Activated naive CD4-positive, alpha-beta T cell treated with anti-CD3 and anti-CD28 coated beads, Interleukin-2, amount 50 U/mL, for 16 hours (primary cell): Measurements from ENCODE around the gene CERS2.
A peak's percentile ranks its signal among the peaks of the same experiment; 100 is the strongest.
"Not testable (repeated sequence)": the region's sequence is repeated elsewhere in the genome, so short reads cannot be mapped to it uniquely, and the experiment has no call there.

ENCODE experiments used
- DNase-seq: peaks from one replicate; pipeline ENCODE4 v3.0.0-alpha.2; 2020

CERS2 gene

DNA sequence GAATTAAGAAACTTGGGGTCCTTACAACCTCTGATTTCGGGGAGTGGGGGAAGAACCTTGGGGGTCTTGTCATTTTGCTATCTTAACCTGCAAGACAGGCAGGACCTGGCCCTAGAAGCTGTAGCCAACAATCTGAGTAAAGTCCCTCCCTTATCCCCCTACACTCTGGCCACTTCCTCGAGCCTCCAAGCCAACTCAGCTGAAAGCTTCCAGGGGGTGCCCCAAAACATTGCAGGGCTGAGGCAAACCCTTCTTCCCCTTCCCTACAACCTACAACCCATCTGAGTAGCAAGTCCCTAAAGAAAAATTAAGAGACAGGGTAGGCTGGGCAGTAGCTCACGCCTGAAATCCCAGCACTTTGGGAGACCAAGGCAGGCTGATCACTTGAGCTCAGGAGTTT lies 5.0 kb downstream of the CERS2 start:
- no peak for DNase-seq

DNA sequence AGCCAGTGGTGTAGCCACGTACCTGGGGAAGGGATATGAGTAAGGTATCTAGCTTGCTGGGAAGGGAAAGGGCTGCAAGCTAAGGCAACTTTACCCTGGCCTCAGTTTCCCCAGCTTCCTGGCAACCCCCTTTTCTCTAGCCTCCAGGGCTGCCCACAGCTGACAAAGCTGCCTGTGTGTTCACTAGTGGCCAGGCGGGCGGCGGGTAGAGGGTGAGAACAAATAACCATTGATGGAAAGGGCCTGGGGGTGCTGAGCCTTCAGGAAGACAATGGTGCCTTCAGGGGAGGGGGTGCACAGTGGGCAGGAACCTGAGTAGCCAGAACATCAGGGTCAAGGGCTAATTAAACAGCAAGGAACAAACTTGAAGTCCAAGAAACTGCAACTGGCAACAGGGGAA lies 6.1 kb downstream of the CERS2 start:
- DNase-seq = no peak

DNA sequence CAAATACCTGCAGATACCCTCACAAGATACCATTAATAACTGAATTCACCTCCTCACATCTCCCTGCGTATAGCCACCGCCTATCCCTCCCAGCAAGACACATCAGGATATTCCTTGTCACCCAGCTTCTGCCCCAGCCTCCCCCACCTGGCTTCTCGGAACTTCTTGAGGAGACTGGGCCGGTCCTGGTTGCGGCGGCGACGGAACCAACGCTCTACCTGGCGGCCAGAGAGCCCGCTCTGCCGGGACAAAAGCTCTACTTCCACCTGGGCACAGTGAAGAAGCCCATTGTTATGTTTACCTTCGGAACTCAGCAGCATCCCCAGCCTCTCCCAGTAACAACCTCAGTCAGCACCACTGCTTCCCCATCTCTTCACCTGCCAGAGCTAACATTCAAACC lies 6.7 kb downstream of the CERS2 start:
- DNase-seq = no peak

DNA sequence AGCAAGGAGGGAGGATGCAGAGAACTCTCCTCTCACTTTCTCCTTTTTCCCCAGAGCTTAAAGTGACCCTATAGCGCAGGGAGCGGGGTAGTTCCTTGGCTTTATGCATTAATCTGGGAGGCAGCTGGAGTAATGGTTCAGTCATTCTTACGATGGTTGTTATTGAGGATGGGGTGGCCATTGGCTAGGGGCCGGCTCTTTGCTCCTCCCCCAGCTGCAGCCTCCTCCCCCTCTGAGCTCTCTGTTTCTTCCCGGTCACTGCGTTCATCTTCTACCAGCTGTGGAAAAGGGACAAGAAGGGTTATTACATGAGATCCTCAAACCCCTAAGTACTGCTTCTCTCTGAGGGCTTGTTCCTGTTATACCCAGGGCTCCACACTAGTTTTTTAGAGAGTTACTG lies 8.6 kb downstream of the CERS2 start:
- DNase-seq = no peak

DNA sequence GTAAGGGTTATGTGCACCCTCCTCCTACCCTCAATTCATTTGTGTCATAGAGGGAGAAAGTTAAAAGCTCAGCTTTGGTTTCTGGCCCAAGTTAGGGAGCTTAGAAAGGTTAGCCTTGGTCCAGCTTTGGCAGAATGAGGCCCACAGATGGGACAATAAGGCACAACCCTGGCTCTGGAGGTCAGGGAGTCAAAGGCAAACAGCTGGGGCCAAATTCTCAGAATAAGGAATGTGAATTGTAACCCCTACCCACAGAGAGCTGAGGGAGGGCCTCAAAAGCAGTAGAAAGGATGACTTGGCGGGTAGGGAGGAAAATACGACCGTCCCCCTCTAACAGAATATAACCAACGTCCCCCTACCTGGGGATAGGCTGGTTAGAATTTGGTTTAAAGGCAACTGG lies 9.0 kb downstream of the CERS2 start:
- DNase-seq = no peak

DNA sequence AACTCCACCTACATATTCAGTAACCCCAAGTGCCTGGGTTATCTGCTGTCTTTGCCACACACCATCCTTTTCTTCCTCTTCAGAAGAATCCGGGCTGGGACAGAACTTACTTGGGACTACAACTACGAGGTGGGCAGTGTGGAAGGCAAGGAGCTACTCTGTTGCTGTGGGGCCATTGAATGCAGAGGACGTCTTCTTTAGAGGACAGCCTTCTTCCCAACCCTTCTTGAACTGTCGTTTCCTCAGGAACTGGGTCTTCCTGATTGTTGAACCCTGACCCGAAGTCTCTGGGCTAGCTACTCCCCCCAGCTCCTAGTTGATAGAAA lies 10.5 kb downstream of the CERS2 start:
- no peak for DNase-seq

DNA sequence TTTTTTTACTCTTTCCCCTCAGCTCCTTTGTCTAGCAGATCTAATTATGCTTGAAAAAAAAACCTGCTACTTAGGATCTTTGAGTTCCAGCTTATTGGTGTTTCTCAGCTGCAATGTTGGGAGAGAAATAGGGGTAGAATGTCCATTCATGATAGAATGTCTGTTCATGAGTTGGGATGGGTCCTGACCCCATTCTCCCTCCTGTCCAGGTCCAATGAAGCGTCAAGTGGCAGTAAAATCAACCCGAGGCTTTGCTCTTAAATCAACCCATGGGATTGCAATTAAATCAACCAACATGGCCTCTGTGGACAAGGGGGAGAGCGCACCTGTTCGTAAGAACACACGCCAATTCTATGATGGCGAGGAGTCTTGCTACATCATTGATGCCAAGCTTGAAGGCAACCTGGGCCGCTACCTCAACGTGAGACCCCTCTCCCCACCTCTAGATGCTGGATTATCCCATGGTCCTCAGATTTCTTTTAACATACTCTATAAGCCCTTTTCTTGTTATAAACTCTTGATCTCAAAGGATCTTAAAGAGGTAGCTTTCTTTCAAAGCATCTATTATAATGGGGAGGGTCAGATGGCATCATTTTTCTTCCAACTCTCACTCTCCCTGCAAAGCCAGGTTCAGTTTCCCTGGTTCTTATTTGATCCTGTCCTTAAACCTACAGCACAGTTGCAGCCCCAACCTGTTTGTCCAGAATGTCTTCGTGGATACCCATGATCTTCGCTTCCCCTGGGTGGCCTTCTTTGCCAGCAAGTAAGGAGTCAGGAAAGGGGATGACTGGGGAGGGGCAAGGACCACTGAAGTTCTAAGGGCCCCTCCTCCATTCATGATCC lies 11.1 kb downstream of the CERS2 start:
- DNase-seq = no peak

DNA sequence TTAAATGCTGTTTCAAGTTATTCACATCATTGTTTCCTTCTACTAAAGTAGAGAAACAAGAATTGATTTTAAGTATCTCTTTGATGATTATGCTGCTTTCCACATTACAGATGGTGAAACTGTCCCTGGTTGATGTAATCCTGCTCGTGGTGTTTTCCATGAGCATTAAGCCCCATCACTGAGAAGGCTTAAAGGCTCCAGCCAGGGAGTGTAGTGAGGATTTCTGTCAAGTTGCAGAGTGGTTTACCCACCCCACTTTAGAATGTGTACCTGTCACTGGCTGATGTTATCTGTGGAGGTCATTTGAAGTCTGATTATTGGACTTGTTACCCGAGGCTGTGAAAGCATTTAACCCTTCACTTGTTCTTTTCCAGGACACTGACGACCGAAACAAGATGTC lies 12.9 kb downstream of the CERS2 start:
- no peak for DNase-seq

DNA sequence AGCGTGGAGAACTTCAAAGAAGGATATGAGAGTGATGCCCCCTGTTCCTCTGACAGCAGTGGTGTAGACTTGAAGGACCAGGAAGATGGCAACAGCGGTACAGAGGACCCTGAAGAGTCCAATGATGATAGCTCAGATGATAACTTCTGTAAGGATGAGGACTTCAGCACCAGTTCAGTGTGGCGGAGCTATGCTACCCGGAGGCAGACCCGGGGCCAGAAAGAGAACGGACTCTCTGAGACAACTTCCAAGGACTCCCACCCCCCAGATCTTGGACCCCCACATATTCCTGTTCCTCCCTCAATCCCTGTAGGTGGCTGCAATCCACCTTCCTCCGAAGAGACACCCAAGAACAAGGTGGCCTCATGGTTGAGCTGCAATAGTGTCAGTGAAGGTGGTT lies 14.0 kb downstream of the CERS2 start:
- no peak for DNase-seq

DNA sequence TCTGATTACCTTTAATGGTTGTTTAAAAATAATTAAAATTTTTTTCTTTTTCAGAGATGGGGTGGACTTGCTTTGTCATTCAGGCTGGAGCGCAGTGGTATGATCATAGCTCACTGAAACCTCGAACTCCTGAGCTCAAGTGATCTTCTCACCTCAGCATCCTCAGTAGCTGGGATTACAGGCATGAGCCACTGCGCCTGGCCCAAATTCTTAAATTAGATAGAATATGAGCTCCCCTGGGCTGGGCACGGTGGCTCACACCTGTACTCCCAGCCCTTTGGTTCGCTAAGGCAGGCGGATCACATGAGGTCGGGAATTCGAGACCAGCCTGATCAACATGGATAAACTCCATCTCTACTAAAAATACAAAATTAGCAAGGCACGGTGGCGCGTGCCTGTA lies 17.0 kb downstream of the CERS2 start:
- DNase-seq = no peak

DNA sequence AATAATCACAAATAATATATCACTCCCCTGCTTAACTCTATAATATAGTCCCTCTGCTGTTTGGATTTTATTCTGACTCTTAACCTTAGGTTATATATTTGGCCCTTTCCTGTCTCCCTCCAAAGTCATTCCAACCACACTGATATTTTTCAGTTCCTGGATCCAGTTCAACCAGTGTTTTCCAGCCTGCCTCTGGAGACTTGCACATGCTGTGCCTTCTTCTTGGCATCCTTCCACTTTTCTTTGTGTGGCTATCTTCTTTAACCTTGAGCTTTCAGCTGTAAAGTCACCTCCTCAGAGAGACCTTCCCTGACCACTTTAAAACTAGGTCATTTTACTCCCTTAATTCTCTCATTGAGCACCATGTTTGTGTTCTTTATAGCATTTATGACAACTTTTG lies 19.4 kb downstream of the CERS2 start:
- DNase-seq = no peak

DNA sequence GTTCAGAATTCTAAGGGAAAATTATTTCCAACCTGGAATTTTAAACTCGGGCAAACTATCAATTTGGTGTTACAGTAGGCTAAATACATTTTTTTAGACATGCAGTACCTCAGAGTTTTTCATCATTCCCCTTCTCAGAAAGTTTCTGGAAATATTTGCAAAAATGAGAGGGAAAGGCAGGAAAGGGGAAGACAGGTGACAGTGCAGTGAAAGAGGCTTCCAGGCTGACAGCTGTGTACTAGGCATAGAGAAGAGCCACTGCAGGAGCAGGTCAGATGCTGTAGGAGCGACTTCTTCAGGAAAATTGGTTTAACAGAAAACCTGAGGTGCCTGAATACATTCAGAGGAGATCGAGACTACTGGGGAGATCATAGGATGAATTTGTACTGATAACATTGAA lies 19.9 kb downstream of the CERS2 start:
- no peak for DNase-seq

DNA sequence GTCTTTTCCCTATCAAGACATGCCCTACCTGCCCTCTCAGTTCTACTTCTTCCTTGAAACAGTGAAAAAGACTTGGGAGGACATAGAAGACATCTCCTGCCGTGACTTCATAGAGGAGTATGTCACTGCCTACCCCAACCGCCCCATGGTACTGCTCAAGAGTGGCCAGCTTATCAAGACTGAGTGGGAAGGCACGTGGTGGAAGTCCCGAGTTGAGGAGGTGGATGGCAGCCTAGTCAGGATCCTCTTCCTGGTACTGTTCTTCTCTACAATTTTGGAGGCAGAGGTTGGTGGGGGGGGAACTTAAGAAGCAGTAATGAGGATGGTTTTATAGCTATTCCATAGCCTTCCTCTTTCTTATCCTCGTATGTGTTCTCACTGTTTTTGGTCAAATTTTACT lies 29.8 kb downstream of the CERS2 start:
- DNase-seq = no peak

DNA sequence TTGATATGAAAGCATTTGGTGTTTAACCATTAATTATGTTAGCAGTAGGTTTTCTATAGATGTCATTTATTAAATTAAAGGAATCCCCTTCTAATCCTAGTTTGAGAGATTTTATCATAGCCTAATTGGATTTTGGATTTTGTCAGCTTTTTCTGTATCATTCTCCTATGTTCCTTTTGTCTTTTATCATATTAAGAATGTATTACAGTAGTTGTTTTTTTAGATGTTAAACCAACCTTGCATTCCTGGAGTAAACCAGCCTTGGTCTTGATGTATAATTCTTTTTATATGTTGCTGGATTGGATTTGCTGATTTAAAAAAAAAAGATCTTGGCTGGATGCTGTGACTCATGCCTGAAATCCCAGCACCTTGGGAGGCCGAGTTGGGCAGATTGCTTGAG lies 42.9 kb downstream of the CERS2 start:
- DNase-seq = no peak

DNA sequence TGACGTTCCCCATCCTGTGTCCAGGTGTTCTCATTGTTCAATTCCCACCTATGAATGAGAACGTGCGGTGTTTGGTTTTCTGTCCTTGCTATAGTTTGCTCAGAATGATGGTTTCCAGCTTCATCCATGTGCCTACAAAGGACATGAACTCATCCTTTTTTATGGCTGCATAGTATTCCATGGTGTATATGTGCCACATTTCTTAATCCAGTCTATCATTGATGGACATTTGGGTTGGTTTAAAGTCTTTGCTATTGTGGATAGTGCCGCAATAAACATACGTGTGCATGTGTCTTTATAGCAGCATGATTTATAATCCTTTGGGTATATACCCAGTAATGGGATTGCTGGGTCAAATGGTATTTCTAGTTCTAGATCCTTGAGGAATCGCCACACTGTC lies 45.9 kb downstream of the CERS2 start:
- DNase-seq = not testable (repeated sequence)

DNA sequence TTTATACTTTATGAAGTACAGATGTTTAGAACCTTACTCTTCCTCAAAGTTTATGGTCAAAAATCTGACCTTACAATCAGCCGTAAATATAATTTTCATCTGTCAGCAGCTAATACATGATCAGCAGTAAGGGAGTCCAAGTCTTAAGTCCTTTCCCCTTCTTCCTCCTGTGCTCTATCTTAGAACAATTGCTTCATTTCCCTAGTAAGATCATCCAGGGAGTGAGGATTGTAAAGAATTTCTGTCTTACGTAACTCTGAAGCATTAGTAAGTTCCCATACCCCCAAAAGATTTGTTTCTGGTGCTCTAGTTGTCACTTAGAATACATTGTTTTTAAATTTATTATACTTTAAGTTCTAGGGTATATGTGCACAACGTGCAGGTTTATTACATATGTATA lies 46.3 kb downstream of the CERS2 start:
- no peak for DNase-seq

DNA sequence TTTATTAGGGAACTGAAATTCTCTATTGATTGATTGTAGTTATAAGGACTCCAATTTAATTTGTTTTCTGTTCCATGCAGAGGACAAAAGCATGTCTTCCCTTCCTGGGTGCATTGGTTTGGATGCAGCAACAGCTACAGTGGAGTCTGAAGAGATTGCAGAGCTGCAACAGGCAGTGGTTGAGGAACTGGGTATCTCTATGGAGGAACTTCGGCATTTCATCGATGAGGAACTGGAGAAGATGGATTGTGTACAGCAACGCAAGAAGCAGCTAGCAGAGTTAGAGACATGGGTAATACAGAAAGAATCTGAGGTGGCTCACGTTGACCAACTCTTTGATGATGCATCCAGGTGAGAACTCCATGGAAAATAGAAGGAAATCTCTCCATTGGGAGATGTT lies 47.0 kb downstream of the CERS2 start:
- no peak for DNase-seq

DNA sequence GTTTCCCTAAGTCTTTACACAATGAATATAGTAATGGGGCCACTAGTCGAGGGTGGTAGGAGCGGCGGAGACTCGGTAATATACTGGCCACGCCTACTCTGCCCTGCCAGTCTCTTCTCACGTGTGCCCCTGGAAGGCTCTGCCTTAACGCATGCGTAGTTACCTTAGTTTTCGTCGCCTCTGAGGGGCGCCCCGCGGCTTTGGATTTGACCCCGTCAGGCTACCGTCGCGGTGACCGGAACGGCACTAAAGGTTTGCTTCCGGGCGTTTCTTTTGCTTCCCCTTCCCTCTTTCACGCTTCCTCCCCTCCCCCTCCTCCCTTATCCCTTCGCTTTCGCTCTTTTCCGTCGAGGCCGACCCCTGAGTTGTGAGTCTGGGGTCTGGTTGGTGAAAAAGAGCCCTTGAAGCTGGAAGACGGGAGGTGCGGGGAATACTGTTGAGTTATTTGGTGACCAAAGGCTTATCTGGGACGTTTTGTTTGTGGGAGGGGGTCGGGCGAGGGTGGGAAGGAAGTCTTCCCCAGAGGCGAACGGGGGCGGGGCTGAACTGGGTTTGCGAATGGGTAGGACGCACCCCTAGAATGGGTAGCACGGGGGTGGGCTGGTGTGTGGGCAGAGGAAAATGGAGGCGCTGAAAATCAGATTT lies 48.4 kb downstream of the CERS2 start, which contains the start of gene SETDB1:
Gene SETDB1, plus strand, starts transcription at position 267 of the 645 bp plus-strand sequence. CDS start 1,352 bp downstream, outside the sequence.
- peak; percentile 92 for DNase-seq

DNA sequence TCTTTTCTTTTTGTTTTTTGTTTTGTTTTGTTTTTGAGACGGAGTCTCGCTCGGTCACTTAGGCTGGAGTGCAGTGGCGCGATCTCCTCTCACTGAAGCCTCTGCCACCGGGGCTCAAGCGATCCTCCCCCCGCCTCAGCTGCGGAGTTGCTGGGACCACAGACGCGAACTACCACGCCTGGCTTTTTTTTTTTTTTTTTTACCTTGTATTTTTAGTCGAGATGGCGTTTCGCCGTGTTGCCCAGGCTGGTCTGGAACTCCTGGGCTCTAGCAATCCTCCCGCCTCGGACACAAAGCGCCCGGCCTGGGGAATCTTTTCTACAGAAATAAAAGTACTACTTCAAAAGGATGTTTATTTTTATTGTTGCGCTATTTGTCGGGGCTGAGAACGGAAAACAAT lies 49.6 kb downstream of the CERS2 start:
- DNase-seq = peak; percentile 12

DNA sequence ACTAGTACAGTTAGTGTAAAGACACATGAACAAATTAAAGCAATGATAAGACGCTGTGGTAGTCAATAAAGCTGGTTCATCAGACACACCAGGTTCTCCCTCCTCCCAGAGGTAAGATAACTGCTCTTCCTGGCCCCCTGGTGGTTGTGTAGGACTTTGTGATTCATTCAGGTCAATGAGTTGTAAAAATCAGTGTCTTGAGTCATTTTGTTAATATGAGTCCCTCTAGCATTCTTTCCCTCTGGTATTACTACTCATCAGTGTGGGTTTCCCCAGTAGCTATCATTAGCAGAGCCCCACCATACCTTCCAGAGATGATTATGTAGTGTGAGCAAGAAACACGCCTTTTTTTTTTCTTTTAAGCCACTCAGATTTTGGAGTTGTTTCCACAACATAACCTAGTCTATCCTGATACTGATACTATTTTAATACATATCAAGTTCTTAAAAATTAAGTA lies 52.1 kb downstream of the CERS2 start:
- peak; percentile 84 for DNase-seq

DNA sequence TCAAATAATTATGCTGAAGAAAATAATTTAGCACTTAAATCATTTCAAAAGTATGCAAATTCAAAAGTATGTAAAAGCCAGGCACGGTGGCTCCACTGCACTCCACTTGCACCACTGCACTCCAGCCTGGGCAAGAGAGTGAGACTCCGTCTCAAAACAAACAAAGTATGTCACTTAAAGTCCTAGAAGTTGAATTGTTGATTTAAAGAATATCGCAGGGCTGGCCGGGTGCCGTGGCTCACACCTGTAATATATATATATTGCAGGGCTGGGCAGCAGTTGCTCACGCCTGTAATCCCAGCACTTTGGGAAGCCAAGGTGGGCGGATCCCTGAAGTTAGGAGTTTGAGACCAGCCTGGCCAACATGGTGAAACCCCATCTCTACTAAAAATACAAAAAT lies 57.2 kb downstream of the CERS2 start:
- DNase-seq = no peak
